Central memory CD4-positive, alpha-beta T cell (primary cell): Measurements from ENCODE around the gene TTC39A.
"Not testable (repeated sequence)": the region's sequence is repeated elsewhere in the genome, so short reads cannot be mapped to it uniquely, and the experiment has no call there.

Experiments used
- DNase-seq: peaks from one replicate; pipeline ENCODE4 v3.0.0; 2022

Gene TTC39A

DNA sequence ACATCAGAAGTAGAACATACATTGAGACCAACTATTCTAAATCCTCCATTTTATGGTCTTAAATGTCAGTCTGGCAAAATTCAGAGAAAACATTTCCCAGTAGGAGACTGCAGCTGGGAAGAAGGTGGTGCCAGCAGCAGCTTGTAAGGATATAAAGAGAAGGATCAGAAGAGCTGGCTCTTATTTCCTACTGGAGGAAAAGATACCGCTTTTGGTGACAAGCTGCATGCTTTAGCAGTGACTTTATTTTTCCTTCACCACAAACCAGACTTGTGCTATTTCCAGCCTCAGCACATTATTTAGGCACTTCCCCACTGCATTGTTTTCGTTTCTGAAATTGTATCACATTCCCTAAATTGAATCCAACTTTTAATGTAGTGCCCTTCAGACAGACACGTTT, 65.9 kb downstream of the TTC39A start:
- DNase-seq = no peak

DNA sequence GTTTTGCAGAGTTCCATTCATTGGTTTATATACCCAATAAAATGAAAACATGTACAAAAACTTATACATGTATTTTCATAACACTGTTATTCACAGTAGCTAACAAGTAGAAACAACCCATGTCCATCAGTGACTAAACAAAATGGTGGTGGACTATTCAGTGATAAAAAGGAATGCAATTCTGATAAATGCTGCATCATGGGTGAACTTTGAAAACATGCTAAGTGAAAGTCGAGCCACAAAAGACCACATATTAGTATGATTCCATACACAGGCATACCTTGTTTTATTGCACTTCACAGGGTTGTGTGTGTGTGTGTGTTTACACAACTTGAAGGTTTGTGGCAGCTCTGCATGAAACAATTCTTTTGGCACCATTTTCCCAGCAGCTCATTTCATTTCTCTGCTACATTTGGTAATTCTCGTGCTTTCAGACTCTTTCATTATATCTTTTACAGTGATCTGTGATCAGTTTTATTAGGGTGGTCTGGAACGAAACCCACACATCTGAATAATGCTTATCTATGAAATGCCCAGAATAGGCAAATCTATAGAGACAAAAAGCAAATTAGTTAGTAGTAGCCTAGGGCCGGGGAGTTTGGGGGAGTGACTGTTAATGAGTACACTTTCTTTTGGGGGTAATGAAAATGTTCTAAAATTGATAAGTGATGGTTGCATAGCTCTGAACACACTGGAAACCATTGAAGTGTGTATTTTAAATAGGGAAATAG, 67.0 kb downstream of the TTC39A start:
- DNase-seq = no peak

DNA sequence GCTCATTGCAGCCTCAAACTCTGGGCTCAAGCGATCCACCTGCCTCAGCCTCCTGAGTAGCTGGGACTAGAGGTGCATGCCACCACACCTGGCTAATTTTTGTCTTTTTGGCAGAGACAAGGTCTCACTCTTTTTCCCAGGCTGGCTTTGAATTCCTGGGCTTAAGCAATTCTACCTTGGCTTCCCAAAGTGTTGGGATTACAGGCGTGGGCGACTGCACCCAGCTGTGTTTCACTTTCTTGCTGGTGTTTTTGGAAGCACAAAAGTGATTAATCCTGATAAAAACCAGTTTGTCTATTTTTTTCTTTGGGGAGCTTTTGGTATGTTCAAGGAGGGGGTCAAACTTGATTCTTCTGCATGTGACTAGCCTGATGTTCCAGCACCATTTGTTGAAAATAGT, 75.0 kb downstream of the TTC39A start:
- DNase-seq = no peak

DNA sequence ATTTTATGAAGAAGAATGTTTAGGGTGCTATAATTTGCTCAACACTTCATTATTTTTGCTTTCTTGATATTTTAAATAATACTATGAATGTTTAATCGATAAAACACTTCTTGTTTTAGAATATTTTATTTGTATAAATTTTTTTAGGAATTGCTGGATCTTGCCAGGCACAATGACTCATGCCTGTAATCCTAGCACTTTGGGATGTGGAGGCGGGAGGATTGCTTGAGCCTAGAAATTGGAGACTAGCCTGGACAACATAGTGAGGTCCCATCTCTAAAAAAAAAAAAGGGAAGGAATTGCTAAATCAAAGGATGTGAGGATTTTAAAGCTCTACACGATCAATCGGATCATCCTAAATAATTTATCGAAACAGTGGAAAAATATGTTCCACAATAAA, 76.7 kb downstream of the TTC39A start:
- no peak for DNase-seq

DNA sequence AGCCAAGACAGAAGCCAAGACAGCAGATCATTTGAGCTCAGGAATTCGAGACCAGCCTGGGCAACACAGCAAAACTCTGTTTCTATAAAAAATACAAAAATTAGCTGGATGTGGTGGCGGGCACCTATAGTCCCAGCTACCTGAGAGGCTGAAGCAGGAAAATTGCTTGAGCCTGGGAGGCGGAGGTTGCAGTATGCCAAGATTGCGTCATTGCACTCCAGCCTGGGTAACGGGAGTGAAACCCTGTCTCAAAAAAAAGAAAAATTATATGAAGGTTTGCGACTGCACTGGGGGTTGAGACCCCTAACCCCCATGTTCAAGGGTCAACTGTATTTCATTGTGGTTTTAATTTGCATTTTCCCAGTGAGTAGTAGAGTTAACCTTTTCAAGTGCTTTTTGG, 78.0 kb downstream of the TTC39A start:
- DNase-seq = no peak

DNA sequence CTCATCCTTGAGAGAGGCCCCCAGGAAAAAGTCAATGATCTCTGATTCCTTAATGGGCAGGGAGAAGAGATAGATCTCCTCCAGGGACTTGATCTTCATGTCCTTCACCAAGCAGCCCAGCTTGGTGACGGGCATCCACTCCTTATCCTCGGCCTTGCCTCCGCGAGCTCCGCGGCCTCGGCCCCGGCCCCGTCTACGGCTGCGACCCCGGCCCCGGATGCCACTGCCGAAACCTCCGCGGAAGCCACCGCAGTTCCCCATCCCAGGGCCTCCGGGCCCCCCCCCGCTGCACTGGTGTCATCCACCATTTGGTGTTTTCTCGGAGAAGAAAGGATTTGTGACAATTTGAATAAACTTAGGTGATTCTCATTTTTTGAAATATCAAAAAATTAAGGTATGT, 79.2 kb downstream of the TTC39A start:
- DNase-seq = not testable (repeated sequence)

DNA sequence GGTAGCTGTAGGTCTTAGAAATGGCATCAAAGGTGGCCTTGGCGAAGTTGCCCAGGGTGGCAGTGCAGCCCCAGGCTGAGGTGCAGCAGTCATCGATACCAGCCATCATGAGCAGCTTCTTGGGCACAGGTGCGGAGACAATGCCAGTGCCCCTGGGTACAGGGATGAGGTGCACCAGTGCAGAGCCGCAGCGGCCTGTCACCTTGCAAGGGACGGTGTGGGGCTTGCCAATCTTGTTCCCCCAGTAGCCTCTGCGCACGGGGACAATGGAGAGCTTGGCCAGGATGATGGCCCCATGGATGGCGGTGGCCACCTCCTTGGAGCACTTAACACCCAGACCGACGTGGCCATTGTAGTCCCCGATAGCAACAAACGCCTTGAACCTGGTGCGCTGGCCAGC, 79.6 kb downstream of the TTC39A start:
- DNase-seq = not testable (repeated sequence)

DNA sequence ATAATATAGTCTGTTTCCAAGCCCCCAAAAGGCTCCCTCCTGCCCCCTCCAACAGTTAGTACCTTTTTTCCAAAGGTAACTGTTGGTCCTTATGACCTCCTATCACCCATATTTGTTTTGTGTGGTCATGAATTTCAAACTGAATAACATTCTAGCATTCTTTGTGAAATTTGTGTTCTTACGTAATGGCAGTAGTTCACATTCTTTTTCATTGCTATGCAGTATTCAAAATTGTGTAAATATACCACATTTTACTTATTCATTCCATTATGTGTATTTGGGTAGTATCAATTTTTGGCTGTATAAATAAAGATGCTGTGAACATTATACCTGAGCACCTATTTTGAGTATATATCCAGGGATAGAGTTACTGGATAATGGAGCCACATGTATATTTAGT, 80.9 kb downstream of the TTC39A start:
- DNase-seq = no peak

DNA sequence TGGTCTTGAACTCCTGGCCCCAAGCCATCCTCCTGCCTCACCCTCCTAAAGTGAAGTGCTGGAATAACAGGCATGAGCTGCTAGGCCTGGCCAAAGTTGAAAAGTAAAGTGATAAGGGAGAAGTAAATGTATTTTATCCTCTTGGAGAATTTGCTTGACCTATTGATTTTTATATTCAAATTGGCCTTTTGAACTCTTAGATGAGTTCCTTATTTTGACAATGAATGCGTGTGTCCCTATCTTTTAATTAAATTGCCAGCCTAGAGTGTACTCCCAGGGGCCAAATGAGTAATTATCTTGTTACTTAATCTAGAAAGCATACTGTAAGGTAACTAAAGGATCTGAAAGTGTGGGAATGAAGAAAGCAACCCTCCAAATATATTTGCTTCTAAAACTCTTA, 82.9 kb downstream of the TTC39A start:
- DNase-seq = no peak

DNA sequence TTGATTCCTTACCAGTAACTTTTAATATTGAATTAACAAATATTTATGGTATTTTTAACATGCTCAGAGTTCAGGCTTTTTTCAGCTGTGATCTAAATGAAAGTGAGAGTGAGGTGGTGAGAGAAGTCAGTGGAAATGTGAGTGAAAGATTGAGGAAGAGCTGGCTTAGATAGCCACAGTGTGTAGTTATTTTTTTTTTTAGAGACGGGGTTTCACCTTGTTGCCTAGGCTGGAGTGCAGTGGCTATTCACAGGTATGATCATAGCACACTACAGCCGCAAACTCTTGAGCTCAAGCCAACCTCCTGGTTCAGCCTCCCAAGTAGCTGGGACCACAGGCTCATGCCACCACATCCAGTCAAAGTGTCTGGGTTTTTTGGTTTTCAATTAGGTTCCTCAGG, 83.3 kb downstream of the TTC39A start:
- DNase-seq = no peak

DNA sequence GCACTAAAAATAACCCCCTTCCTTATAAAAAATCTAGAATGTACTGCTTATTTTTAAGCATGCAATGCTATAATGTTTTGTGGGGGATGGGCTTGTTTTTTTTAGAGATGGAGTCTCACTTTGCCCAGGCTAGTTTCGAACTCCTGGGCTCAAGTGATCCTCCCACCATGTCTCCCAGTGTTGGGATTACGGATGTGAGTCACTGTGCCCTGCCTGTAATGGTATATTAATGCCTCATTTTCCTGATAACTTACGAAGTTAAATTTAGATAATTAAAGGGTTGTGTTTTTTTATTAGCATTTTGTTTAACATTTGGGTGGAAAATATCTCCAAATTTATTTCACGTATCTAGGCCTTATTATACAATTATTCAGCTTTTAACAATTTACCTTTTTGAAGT, 87.8 kb downstream of the TTC39A start:
- no peak for DNase-seq

DNA sequence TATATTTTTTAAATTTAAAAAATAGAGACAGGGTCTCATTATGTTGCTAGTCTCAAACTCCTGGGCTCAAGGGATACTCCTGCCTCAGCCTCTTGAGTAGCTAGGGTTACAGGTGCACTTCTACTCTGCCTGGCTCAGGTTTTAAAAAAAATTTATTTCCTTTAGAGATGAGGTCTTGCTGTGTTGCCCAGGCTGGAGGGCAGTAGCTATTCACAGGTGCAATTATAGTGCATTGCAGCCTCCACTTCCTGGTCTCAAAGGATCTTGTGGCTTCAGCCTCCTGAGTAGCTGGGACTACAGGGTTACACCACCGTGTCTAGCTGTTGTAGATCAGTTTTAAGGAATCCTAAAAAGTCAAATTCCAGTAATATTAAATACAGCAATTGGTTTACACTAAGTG, 89.2 kb downstream of the TTC39A start:
- no peak for DNase-seq

DNA sequence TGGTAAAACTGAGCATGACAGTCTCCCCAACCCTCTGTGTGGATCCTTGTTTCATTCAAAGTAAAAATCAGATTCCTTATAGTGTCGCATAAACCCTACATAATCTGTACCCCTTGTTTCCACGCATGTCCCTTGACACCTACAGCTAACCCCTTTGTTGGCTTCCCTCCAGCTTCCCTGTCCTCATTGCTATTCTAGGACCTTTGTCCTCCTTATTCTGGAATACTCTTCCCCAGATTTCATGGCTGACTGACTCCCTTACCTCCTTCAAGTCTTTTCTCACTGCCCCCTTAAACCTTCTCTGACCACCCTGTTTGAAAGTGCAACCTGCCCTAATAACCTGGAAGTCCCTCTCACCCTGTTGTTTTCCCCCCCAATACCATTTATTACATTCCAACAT, 90.3 kb downstream of the TTC39A start:
- no peak for DNase-seq

DNA sequence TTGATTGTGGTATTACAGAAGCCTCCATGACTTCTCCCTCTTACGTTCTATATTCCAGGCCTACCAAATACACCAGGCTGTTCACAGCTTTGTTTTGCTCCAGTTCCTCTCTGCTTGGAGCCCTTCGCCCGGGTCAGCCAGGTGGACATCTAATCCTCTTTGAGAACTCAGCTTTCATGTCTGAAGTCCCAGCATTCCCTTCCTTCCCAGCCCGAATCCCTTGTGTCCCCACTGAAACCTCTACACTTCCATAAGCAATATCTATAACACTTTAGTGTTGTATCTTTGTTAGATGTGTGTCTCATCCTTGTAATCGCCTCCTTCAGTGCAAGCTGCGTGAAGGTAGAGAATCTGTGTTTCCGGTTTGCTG, 92.3 kb downstream of the TTC39A start:
- no peak for DNase-seq

DNA sequence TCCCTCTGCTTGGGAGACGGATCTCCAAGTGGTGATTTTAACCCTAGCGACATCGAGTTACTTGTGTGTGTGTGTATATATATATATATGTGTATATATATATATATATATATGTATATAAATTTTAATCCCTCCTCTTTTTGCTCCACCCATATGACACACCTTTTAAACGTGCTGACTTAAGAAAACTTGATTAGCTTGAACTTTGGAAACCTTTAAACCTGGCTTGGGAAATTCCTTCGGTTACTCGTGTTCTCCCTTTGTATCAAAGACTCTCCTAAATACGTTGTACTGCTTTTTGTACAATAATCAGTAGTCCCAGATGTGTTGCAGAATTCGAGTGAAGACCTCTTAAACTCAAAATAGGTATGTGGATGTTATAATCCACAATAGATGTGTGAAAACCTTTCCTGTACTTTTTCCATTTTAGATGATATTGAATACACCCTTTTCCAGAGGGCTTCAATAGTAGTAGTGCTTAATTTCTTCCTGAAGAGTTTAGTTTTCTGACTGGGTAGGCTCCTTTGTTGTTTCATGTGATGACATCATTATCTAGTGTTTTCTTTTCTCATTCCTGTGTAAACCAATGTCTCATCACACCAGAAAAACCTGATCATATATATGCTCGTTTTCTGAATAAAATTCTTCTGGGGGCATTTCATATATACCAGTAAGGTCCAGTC, 92.9 kb downstream of the TTC39A start:
- DNase-seq = no peak
